Uterus (tissue), 4 donors: ENCODE data around the gene MAP10. TPM values are rescaled to one million over a fixed set of nuclear protein-coding genes. Genes with fewer than 3 reads are reported as not detected.
"Not testable (repeated sequence)": the region's sequence is repeated elsewhere in the genome, so short reads cannot be mapped to it uniquely, and the experiment has no call there.

ENCODE experiments used
- DNase-seq, 2 donors: peaks; one replicate each; pipeline ENCODE4 v3.0.0-alpha.2; 2019 to 2020
- H3K27ac ChIP-seq, 2 donors: fragments of 200-600 bp; sonication (generic); 1 replicate in 1 of 2; 2 replicates in 1 of 2; pipeline ENCODE4 v1.5.1; 2016 to 2018
- H3K27me3 ChIP-seq, 2 donors: fragments of 200-600 bp; sonication (generic); one replicate each; pipeline ENCODE4 v1.5.1; 2018 to 2019; ENCODE audit warnings: control low read depth in 1 of 2
- H3K36me3 ChIP-seq, 2 donors: fragments of 200-600 bp; sonication (generic); one replicate each; pipeline ENCODE4 v1.5.1; 2019; ENCODE audit warnings: control low read depth in 1 of 2
- H3K4me1 ChIP-seq, 2 donors: fragments of 200-600 bp; sonication (generic); one replicate each; pipeline ENCODE4 v1.5.1; 2018 to 2019; ENCODE audit warnings: control low read depth in 1 of 2
- H3K4me3 ChIP-seq, 2 donors: fragments of 200-600 bp; sonication (generic); 1 replicate in 1 of 2; 2 replicates in 1 of 2; pipeline ENCODE4 v1.5.1; 2018 to 2019; ENCODE audit warnings: mild to moderate bottlenecking in 1 of 2
- H3K9me3 ChIP-seq, 2 donors: fragments of 200-600 bp; sonication (generic); one replicate each; pipeline ENCODE4 v1.5.1; 2019; ENCODE audit warnings: control low read depth in 1 of 2
- CTCF ChIP-seq, 4 experiments: fragments of 200-600 bp in 2 of 4; fragments of 450-650 bp in 2 of 4; sonication (generic) in 2 of 4; IDR thresholded peaks; one replicate each; pipeline ENCODE4 v1.5.1; 2016 to 2019; ENCODE audit warnings: antibody characterized with exemption in 4 of 4, mild to moderate bottlenecking in 2 of 4, moderate library complexity in 1 of 4
- POLR2A ChIP-seq, 2 donors: fragments of 450-650 bp; IDR thresholded peaks; one replicate each; pipeline ENCODE4 v1.6.1; 2016; ENCODE audit warnings: antibody characterized with exemption in 2 of 2, mild to moderate bottlenecking in 1 of 2, moderate library complexity in 1 of 2
- intact Hi-C: fragments of 100-400 bp; cut with DNase I; formaldehyde crosslinking; loops from one replicate; pipeline ENCODE4 v1.15.1; 2023; ENCODE audit warnings: low total_unique reads
- total RNA-seq, 4 donors: library from RNA; depleted of rRNA in 3 of 4; stranded (reverse); fragments of >200 nt in 3 of 4; gene quantifications; one replicate each; pipeline versions ENCODE4 v1.1.0 to v1.2.4, GENCODE V29; 2014 to 2023
- donor health status: DM: yes; HTN: yes; CAD: no.

MAP10 gene
- total RNA-seq, 4 donors from 2014 or later = 0.59 to 5.0 (median 2.7) TPM

- Histone ChIP-seq H3K36me3 (no peaks in the 10 kb centered on the region), H3K9me3 (no peaks in the 10 kb centered on the region), H3K4me3 (no peak overlapping the region), H3K27me3 (no peaks in the 10 kb centered on the region), H3K27ac (no peak overlapping the region), H3K4me1 (no peaks in the 10 kb centered on the region)
- DNase-seq = no peak
- intact Hi-C loops = no loop called here
- TF ChIP-seq POLR2A (IDR thresholded peaks at IDR 0.05) = no peak
- no peak for TF ChIP-seq CTCF (IDR thresholded peaks at IDR 0.05)
Observed at GRCh38 chr1:232776526-232777106, 28.6 kb upstream of the MAP10 start.

- H3K36me3 ChIP-seq = no peaks in the 10 kb centered on the region
- intact Hi-C loops = no loop called here
- TF ChIP-seq POLR2A (IDR thresholded peaks at IDR 0.05) (no peak), CTCF (IDR thresholded peaks at IDR 0.05) (no peak)
- H3K4me3 ChIP-seq = no peak overlapping the region
- no peaks in the 10 kb centered on the region for H3K9me3 ChIP-seq
- no peaks in the 10 kb centered on the region for H3K4me1 ChIP-seq
- no peak overlapping the region for H3K27ac ChIP-seq
- no peak for DNase-seq
- no peaks in the 10 kb centered on the region for H3K27me3 ChIP-seq
Observed at GRCh38 chr1:232780354-232780753, 24.9 kb upstream of the MAP10 start.

- TF ChIP-seq POLR2A (IDR thresholded peaks at IDR 0.05) = no peak
- no peak for TF ChIP-seq CTCF (IDR thresholded peaks at IDR 0.05)
- no peaks in the 10 kb centered on the region for H3K9me3 ChIP-seq
- H3K36me3 ChIP-seq = no peaks in the 10 kb centered on the region
- no peak for DNase-seq
- intact Hi-C loops = no loop called here
- H3K27ac ChIP-seq = no peak overlapping the region
- H3K4me1 ChIP-seq = no peaks in the 10 kb centered on the region
- H3K4me3 ChIP-seq = no peak overlapping the region
- H3K27me3 ChIP-seq = no peaks in the 10 kb centered on the region
Observed at GRCh38 chr1:232784794-232785193, 20.4 kb upstream of the MAP10 start.

- H3K27ac ChIP-seq, H3K27me3 ChIP-seq, H3K36me3 ChIP-seq, DNase-seq, intact Hi-C loops, H3K9me3 ChIP-seq, H3K4me1 ChIP-seq, H3K4me3 ChIP-seq: not testable (repeated sequence)
Observed at GRCh38 chr1:232785630-232786029, 19.6 kb upstream of the MAP10 start.

GRCh38 chr1:232786845-232787455, 18.3 kb upstream of the MAP10 start:
- TF ChIP-seq CTCF (IDR thresholded peaks at IDR 0.05) (no peak), POLR2A (IDR thresholded peaks at IDR 0.05) (no peak)
- H3K36me3 ChIP-seq = no peaks in the 10 kb centered on the region
- H3K27ac ChIP-seq = no peak overlapping the region
- no peak for DNase-seq
- H3K9me3 ChIP-seq = no peaks in the 10 kb centered on the region
- H3K4me1 ChIP-seq = no peaks in the 10 kb centered on the region
- intact Hi-C loops = no loop called here
- H3K27me3 ChIP-seq = no peaks in the 10 kb centered on the region
- H3K4me3 ChIP-seq = no peak overlapping the region
